GM18870 (cell line): ENCODE measurements around the gene ADAMTSL2.

Experiments
- ATAC-seq: cut with Tn5 transposase; IDR thresholded peaks from one replicate; pipeline ENCODE4 v1.9.1; 2021; ENCODE audit warnings: moderate library complexity; ENCODE audit not compliant: unreplicated experiment

The ADAMTSL2 gene

GRCh38 chr9:133584559-133585476 lies 50.3 kb downstream of the ADAMTSL2 start:
- ATAC-seq: no peak

DNA sequence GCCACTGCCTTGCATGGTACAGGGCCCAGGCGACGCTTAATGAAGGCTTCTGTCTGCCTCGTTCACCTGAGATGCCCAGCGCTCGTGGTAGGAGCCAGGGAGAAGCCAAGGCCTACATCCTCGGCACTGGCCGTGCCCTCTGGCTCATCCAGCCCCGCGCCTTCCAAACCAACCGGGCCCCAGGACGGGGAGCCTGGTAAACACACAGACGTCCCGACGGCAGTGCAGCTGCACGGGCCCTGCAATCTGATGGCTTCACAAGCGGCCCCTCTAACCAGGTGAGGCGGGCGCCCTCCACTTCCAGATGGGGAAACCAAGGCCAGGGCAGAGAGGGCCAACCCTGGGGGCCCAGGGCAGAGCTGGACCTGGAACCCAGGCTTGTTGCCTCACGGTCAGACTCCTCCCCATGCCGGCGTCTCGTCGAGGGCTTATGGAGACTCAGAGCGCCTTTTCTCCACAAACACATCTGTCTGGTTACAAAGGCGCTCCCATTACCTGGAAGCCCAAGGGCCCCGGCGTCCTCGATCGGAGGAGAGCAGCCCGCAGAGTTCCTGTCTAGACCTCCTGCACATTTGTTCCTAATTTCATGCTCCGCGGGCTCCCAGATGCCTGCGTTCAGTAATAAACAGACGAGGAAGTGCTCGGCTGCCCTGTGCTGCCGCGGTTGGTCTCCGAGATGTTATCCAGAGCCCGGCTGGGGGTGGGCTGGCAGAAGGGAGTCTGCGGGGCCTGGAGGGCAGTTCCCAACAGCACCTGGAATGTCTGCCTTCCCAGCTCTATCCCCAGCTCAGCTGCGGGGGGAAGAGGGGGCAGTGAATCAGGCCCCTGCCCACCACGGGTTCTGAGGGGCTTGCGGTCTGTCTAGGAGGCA lies 51.2 kb downstream of the ADAMTSL2 start:
- no peak for ATAC-seq

DNA sequence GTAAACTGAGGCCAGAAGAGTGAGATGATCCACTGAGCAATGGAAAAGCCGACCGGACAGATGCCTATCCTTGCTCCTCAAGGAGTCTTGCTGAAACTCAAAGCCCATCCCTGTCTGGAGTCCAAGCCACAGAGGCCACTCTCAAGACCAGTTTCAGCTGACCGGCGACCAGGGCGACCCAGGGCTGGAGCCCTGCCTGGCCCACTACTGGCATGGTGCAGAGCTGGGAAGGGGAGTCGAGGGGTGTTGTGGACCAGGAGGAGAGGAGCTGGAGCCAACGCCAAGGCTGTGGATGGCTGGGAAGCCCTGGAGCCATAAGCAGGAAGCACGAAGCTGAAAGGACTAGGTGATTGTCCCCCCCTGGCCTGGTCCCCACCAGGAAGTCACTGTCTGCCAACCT lies 52.5 kb downstream of the ADAMTSL2 start:
- no peak for ATAC-seq

DNA sequence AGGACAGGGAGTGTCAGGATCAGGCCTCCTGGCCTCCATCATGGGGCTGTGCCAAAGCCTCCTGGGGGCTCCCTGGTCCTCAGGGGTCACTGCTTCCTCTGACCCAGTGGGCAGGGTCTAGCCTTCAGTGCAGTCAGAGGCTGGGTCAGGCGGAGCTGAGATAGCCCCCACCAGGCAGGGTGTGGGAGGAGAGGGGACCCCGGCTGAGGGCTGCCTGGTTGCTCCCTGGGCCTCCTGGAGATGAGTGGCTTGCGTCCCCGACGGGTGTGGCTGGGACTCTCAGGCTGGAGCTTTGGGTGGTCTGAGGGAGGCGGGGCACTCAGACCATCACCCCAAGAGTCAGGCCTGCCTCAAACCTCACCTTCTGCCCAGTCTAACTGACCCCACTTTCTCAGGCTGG lies 53.0 kb downstream of the ADAMTSL2 start:
- no peak for ATAC-seq

- no peak for ATAC-seq
These were observed 55.1 kb downstream of the ADAMTSL2 start for GRCh38 chr9:133589454-133590227.

DNA sequence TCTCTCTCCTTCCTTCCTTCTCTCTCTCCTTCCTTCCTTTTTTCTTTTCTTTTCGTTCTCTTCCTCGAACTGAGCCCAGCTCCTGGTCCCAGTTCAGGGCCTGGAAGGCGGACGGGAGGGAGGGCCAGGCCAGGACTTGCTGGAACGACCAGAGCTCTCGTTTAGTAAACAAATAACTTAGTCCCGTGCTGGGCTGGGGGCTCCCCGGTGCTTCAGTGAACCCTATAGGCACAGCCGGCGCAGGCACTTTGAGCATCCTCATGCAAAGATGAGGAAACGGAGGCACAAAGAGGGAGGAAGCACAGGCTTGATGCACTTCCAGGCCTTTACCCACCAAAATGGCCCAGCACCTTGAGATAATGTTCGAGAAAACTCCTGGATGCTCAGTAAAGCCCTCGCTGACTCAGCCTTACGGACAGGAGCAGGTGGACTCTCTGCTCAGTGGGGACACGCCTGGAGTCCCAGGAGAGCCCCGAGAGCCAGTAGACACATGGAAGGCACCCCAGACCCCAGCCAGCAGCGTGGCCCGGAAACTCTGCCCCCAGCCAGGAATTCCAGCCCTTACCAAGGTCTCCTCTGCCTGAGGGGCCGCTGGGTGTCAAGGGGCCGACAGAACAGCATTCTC lies 55.8 kb downstream of the ADAMTSL2 start:
- no peak for ATAC-seq

DNA sequence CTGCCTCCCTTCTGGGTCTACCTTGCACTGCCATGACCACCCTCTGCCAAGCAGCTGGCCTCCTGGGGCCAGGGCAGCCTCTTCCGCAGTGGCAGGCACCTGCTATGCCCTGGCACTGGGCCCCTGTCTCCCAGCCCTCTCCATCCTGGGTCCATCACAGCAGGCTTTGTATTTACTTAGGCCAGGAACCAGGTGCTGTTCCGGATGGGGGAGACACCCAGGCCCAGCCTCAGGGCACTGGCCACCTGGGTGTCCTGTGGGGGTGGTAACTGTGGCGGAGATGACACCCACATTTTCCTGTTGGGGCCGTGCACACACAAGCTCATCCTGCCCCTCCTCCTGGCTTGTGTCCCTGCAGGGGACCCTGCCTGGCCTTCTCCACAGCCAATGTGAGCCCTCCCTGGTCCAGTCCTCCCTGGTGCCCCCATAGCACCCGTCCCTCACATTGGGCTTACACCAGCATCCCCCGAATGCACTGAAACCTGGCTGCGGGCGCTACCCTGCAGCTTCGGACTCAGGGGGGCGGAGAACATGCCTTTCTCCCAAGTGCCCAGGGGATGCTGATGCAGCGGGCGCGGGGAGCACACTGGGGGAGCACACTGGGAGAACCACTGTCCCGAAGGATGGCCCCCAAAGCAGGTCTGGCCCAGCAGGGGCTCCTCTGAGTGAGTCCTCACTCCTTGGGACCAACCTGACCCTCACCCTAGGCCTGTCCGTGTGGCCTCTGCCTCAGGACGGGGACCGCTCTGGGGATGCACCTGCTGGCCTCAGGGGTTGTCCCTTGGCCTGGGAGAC lies 56.8 kb downstream of the ADAMTSL2 start:
- ATAC-seq: no peak

GRCh38 chr9:133591985-133592384 lies 57.5 kb downstream of the ADAMTSL2 start:
- no peak for ATAC-seq

DNA sequence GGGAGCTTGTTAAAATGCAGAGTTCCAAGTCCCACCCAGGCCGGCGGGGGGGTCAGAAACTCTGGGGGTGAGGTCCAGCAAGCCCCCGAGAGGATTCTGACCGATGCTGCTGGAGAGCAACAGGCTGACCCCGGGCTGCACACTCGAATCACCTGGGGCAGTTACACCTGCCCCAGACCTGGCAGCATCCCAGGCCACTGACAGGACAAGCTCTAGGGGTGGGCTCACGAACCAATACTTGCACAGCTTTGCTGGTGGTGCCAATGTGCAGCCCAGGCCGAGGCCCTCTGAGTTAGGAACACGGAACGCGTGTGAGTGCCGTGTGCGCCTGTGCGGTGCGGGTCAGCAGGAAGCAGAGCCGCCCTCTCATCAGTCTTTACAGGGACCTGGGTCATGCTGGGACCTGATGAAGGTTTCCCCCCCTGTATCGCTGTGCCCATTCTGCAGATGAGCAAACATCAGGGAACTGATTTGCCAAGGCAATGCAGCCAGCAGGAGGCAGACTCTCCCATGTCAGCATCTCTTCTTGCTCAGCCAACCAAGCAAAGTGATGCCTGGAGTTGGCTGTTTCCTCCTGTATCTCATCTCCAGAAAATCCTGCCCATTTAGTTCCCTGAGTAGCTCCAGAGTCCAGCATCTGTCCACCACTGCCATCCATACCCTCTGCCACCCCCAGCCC lies 58.4 kb downstream of the ADAMTSL2 start:
- ATAC-seq: no peak

DNA sequence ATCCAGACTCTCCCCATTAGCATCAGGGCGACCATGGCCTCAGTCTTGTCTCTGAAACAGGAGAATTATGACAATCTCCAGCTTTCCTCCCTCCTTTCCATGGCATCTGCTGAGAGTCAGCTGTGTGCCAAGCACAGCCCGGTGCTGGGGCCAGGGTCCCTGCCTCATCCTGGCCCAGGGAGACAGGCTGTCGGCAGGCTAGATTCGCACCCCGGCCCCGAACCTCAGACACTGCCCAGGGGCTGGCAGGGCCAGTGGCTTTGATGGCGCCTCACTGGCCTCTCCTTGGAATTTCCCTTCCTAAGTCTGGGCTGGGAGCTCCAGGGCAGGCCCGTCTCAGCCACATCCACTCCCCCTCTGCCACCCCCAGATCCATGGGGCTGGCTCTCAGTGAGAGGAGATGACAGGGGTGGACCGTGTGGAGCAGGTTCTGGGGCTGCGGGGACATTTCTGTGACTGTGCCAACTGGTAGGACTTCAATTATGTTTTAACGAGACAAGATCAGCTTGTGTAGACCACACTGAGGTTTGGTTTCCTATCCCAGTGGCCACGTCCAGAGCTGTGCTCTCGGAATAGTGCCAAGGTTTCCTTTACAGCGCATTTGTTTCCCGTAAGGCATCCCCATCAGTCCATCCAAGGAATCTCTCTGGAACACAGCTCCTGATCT lies 59.2 kb downstream of the ADAMTSL2 start:
- ATAC-seq: no peak

- no peak for ATAC-seq
These were observed 59.8 kb downstream of the ADAMTSL2 start for GRCh38 chr9:133594310-133594709.

GRCh38 chr9:133595910-133596309 lies 61.4 kb downstream of the ADAMTSL2 start:
- no peak for ATAC-seq

DNA sequence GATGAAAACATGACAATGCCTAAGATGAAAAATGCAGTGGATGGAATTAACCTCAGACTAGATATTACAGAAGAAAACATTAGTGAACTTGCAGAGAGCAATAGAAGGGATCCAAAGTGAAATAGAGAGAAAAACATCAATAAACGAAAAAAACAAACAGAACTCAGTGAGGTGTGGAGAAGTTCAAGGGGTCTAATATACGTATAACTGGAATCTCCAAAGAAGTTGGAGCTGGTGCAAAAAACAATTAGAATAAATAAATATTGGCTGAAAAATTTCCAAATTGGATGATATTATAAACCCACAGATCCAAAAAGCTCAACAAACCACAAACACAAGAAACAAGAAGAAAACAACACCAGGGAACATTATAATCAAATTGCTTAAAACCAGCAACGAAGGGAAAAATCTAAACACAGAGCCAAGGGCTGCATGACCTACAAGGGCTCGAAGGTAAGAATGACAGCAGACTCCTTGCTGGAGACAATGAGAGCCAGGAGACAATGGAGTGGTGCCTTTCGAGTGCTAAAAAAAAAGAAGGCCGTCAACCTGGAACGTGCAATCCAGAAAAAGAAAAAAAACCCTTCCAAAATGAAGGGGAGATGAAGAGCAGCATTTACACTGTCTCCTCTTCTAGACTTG lies 62.9 kb downstream of the ADAMTSL2 start:
- no peak for ATAC-seq

GRCh38 chr9:133598978-133599377 lies 64.5 kb downstream of the ADAMTSL2 start:
- no peak for ATAC-seq

DNA sequence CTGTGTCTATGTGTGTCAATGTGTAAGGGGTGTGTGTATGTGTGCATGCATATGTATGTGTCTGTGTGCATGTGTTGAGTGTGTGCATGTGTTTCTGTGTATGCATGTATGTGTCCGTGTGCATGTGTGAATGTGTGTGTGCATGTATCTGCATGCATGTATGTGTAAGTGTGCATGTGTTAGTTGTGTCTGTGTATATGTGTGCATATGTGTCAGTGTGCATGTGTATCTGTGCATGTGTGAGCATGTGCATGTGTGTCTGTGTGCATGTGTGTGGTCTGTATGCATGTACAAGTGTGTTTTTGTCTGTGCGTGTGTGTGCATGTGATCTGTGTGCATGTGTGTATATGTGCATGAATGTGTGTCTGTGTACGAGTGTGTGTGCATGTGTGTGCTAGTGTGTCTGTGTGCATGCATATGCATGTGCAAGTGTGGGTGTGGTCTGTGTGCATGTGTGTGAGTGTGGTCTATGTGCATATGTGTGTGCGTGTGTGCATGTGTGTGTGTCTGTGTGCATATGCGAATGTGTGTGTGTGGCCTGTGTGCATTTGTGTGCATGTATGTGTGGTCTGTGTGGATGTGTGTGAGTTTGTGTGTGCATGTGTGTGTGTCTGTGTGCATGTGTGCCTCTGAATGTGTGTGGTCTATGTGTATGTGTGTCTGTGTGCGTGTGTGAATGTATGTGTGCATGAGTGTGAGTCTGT lies 65.1 kb downstream of the ADAMTSL2 start:
- ATAC-seq: no peak

DNA sequence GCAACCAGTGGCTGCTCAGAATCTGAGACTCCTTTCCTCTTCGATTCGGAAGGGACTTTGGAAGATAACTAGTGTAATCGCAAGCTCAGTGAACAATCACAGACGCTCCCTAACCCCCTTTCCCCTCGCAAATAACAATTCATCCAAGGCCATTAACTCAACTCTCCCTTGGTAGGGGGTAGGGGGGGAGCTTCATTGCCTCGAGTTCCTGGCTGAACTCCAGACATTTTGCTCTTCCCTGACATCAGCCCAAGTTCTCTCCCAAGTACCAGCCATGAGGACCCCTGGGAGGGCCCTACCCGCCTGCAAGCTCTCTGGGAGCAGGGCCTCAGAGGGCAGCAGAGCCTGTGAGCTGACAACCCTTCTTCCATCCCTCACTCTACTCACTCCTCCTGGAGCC lies 66.2 kb downstream of the ADAMTSL2 start:
- no peak for ATAC-seq

DNA sequence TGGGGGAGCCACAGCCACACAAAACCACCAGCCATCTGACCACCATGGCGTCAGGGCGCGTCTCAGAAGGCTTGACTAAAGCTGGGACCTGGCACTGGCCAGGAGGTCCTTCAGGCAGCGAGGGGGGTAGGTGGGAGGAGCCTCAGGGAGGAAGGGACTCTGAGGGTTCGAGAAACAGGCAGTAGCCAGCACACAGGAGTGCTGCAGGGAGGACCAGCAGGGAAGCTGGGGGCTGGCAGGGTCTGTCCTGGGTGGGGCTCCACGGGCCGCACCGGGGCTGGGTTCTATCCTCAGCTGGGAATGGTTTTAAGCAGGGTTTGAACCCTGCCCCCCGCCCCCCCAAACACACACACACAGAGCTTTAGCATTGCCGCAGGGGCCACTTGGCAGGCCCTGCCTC lies 67.2 kb downstream of the ADAMTSL2 start:
- no peak for ATAC-seq

DNA sequence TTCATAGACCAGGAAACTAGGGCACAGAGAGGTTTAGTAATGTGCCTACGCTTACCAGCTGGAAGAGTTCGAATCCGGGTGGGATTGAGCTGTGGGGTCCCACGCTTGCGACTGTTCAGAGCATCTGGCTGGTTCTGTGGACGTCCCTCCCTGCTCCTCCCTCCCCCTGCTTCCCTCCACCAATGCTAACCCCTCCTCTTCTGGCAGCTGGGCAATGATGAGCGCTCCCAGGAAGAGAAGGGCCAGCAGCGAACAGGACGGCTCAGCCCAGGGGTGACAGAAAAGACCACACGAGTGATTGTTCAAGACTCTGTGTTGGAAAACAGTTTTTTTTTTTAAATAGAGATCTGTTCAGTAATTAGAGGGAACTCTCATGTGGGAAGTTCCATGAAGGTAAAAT lies 67.8 kb downstream of the ADAMTSL2 start:
- no peak for ATAC-seq
